HG03432 (cell line): Measurements from ENCODE around the gene OVCA2.
A peak's percentile ranks its signal among the peaks of the same experiment; 100 is the strongest.

Experiments
- ATAC-seq: cut with Tn5 transposase; IDR thresholded peaks from one replicate; pipeline ENCODE4 v1.9.1; 2021; ENCODE audit warnings: mild to moderate bottlenecking, moderate library complexity; ENCODE audit not compliant: unreplicated experiment

The OVCA2 gene

DNA sequence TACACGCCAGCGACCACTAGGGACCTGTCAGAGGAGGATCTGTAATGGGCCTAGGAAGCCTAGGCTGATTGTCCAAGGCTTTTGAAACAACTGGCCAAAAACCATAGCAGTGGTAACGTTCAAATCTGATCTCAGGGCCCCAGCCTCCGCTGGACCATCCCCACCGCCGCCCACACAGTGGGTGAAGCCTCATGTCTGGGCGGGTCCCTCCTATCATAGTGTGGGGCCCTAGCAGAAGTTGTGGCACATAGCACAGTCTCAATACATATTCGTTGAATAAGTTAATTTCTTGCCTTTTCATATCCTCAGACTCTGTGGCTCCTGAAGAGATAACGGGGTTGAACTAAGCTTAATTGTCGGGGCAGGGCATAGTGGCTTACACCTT lies 11.1 kb upstream of the OVCA2 start:
- ATAC-seq: peak; percentile 18

- no peak for ATAC-seq
Measured at GRCh38 chr17:2033153-2033552, 8.7 kb upstream of the OVCA2 start.

- ATAC-seq: no peak
Measured at GRCh38 chr17:2034157-2034556, 7.7 kb upstream of the OVCA2 start.

DNA sequence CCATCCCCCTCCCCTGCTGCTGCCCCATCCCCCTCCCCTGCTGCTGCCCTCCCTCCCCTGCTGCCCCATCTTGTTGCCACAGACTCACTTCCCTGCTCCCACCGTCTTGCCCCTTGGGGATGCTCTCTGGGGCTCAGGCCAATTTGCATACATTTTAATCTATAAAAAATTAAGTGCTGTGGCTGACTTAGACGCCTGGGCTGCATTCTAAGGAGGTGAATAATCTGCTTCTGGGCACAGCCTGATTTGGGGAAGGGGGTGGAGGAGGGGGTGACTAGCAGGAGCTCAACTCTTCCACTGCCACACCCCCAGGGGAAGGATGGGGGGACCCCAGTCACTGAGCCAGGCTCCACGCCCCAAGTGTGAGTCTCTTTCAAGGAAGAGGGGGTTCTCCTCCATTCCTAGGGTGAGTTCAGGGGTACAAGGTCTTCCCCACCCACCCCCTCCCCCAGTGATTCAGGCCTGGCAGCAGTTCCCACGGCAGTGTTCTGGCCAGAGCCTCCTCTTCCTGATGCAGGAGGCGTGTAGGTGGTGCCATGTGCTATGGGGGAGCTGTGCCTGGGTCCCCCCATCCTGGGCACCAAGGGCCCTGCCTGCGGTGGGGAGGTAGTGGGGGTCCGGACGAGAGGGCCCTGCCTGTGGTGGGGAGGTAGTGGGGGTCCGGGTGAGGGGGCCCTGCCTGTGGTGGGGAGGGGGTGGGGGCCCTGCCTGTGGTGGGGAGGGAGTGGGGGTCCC lies 6.8 kb upstream of the OVCA2 start:
- ATAC-seq: no peak

GRCh38 chr17:2035541-2036488 lies 6.0 kb upstream of the OVCA2 start:
- ATAC-seq: no peak

DNA sequence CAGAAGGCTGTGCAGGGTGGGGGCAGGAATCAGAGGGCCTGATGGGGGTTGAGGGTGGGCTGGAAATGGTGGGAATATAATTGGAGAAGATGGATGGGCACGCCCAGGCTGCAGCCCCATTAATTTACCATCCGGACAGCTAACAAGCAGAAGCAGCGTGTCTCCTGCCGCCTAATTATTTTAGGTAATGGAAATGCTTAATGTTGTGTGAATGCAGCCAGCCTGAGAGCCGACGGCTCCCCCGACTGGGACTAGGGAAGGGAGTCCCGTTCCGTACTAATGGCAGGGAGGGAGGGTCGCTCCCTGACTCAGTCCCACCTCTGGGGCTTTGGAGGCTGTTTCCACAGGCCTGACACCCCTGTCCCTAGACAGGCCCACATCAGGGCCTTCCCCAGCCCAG lies 4.7 kb upstream of the OVCA2 start:
- no peak for ATAC-seq

GRCh38 chr17:2040219-2040827 lies 1.5 kb upstream of the OVCA2 start:
- ATAC-seq: no peak

- ATAC-seq: no peak
Measured at GRCh38 chr17:2040942-2041560, 771 bp upstream of the OVCA2 start.

- ATAC-seq: no peak
Measured at GRCh38 chr17:2042390-2042847, 597 bp downstream of the OVCA2 start.

DNA sequence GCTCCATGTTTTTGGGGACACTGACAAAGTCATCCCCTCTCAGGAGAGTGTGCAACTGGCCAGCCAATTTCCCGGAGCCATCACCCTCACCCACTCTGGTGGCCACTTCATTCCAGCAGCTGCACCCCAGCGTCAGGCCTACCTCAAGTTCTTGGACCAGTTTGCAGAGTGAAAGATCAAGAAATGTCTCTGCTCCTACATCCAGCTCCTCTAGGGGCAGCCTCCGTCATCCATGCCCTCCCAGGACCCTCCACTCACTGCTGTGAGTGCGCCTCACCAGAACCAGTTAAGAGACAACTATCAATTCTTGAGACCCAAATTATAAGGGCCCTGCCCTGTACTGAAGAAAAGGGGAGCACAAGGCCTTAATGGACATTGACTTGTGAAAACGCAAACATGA lies 1.1 kb downstream of the OVCA2 start:
- ATAC-seq: no peak

DNA sequence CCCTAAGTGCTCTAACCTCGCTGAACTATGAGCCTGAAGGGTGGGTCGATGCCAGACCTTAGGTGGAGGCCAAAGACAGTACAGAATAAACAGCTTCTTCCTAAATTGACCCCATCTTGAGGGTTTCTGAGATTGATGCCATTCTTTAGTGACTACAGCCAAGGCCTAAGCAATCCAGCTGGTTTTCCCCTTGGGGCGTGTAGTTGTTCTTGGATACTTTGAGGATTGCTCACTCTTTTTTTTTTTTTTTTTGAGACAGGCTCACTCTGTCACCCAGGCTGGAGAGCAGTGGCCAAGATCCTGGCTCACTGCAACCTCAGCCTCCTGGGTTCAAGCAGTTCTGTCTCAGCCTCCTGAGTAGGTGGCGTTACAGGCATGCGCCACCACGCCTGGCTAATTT lies 2.0 kb downstream of the OVCA2 start:
- no peak for ATAC-seq

- no peak for ATAC-seq
Measured at GRCh38 chr17:2044263-2044894, 2.6 kb downstream of the OVCA2 start.

- ATAC-seq: no peak
Measured at GRCh38 chr17:2047590-2047989, 5.8 kb downstream of the OVCA2 start.

GRCh38 chr17:2048805-2049204 lies 7.0 kb downstream of the OVCA2 start:
- ATAC-seq: no peak

DNA sequence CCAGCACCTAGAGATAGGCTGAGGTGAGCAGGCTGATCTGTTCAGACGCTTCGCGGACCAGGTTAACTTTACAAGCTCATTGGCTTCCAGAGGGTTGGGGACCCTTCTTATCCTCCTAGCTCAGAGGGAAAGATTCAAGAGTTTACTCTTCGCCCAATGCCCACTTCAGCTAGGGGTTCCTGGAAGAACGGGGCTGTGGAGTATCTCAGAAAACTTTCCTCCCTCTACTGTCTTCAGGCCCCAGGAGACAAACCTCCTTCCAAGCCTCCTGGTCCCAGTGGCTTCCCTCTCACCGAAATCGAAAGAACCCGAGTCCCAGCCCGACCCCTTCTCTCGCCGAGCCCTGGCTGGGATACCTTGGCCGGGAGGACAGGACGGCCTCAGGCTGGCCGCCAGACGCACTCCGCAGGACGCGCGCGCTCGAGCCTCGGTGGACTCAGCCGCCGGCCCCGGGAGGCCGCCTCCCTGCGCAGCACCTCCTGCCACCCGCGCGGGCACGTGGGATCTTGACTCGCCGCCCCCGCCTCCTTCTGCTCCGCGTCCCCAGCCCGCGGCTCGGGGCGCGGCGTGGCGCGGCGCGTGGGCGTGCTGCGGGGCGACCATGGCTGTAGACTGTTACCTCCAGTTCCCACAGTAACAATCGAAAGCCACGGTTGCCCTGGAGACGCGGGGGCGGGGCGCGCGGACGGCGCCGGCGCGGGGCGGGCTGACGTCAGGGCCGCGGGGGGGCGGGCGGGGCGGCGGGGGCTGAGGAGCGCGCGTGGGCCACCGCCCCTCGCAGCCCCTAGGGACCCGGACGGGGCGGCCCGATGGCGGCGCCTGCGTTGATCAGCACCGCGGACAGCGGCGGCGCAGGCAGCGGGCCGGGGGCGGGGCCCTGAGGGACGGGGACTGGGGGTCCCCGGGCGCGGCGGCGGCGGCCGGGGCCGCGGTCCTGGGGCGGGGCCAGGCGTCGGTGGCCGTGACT lies 7.8 kb downstream of the OVCA2 start:
- peak; percentile 48 for ATAC-seq

DNA sequence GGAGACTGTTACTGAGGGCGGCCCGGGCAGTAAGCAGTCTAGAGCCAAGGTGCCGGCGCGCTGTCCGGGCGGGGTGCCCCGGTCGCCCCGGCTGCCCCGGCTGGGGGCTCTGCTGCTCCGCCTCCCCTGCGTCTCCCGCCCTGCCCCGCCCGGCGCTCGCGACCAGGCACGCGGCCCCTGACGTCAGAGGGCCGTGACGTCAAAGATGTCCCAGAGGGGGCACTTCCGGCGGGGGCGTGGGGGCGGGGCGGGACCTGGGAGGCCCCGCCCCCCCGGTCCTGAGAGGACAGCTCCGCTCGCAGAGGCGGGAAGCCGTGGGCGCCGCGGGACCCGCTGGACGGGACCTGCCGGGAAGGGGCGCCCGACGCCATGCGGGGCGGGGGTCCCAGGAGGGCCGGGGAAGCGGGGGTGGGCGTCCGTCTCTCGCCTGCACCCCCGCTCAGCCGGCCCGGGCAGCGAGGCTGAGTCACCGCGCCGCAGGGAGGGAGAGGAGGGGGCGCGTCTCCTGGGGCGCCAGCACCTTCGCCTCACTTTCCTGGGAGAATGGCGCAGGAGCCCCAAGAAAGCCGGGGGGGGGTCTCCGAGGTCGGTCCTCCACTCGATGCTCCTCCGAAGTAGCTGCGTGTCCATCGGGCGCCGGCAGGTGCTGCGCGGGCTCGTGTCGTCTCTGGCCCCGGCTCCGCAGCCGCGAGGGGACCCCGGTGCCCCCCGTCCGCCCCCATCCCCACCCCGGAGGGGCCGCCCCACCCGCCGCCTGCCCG lies 8.7 kb downstream of the OVCA2 start:
- ATAC-seq: peak; percentile 22

GRCh38 chr17:2051061-2051932 lies 9.5 kb downstream of the OVCA2 start:
- ATAC-seq: no peak
